ENCODE results near the gene TMEM132E.

Gene TMEM132E

DNA sequence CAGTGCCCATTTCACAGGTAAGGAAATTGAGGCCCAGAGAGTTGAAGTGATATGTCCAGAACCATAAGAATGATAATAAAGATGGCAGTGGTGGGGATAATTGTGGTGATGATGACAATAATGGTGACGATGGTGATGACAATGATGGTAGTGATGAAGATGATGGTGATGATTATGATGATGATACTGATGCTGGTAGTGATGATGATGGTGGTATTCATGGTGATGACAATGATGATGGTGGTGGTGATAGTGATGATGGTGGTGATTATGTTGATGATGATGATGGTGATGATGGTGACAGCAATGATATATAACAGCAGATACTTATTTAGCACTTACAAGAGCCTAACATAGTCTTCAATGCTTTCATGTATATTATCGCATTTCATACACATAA is 18.1 kb upstream of the TMEM132E start:
- TF ChIP-seq EZH2 (IDR thresholded peaks at IDR 0.05; ENCODE audit: borderline replicate concordance, low read length): no peak
- TF ChIP-seq, protein P1, sequence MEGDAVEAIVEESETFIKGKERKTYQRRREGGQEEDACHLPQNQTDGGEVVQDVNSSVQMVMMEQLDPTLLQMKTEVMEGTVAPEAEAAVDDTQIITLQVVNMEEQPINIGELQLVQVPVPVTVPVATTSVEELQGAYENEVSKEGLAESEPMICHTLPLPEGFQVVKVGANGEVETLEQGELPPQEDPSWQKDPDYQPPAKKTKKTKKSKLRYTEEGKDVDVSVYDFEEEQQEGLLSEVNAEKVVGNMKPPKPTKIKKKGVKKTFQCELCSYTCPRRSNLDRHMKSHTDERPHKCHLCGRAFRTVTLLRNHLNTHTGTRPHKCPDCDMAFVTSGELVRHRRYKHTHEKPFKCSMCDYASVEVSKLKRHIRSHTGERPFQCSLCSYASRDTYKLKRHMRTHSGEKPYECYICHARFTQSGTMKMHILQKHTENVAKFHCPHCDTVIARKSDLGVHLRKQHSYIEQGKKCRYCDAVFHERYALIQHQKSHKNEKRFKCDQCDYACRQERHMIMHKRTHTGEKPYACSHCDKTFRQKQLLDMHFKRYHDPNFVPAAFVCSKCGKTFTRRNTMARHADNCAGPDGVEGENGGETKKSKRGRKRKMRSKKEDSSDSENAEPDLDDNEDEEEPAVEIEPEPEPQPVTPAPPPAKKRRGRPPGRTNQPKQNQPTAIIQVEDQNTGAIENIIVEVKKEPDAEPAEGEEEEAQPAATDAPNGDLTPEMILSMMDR (IDR thresholded peaks at IDR 0.05; ENCODE audit: low read length): no peak
- Histone ChIP-seq H2AFZ (ENCODE audit: low read length) (no peak overlapping the region), H3K9me3 (ENCODE audit: low read length) (no peaks in the 10 kb centered on the region), H3K9ac (ENCODE audit: low read length) (no peak overlapping the region), H3F3A (ENCODE audit: insufficient read depth, low read length) (no peaks in the 10 kb centered on the region), H3K4me3 (ENCODE audit: low read depth, low read length, poor library complexity, severe bottlenecking) (no peak overlapping the region), H3K9me2 (ENCODE audit: low read depth, low read length) (no peaks in the 10 kb centered on the region), H4K20me1 (ENCODE audit: insufficient read depth, low read length) (no peaks in the 10 kb centered on the region), H3K36me3 (ENCODE audit: insufficient read depth, low read length) (no peaks in the 10 kb centered on the region), H3K27ac (ENCODE audit: low read depth, low read length, poor library complexity, severe bottlenecking) (no peak overlapping the region), H3K4me2 (ENCODE audit: low read length) (no peak overlapping the region), H3K79me2 (ENCODE audit: insufficient read depth, low read length) (no peaks in the 10 kb centered on the region), H3K4me1 (ENCODE audit: insufficient read depth, low read length, severe bottlenecking) (no peaks in the 10 kb centered on the region), H3K27me3 (ENCODE audit: insufficient read depth, low read length) (no peaks in the 10 kb centered on the region; the same call in 1 of the 2 replicates)

DNA sequence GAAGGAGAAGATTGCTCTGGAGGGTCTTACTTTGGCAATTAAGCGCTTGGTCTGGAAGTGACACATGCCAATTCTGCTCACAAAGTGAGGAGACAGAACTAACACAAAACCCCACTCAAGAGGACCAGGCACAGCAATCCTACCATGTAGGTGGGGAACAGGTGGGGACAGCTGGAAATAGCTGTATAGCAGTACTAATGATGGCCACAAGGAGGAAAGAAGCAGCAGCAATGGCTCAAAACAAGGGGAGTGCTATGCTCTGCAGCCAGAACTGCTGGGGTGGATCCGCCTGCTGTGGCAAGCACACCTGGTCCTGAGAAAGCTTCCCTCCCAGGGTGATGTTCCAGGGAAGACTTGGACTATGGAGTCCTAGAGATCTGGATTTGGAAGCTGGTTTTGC is 17.0 kb upstream of the TMEM132E start:
- Histone ChIP-seq H3K4me1 (ENCODE audit: insufficient read depth, low read length, severe bottlenecking) (no peaks in the 10 kb centered on the region), H3K4me3 (ENCODE audit: low read depth, low read length, poor library complexity, severe bottlenecking) (no peak overlapping the region), H4K20me1 (ENCODE audit: insufficient read depth, low read length) (no peaks in the 10 kb centered on the region), H3F3A (ENCODE audit: insufficient read depth, low read length) (no peaks in the 10 kb centered on the region), H3K9me3 (ENCODE audit: low read length) (no peaks in the 10 kb centered on the region), H3K9me2 (ENCODE audit: low read depth, low read length) (no peaks in the 10 kb centered on the region), H3K27me3 (ENCODE audit: insufficient read depth, low read length) (no peaks in the 10 kb centered on the region; the same call in 1 of the 2 replicates), H2AFZ (ENCODE audit: low read length) (no peak overlapping the region), H3K79me2 (ENCODE audit: insufficient read depth, low read length) (no peaks in the 10 kb centered on the region), H3K4me2 (ENCODE audit: low read length) (no peak overlapping the region), H3K27ac (ENCODE audit: low read depth, low read length, poor library complexity, severe bottlenecking) (no peak overlapping the region), H3K9ac (ENCODE audit: low read length) (no peak overlapping the region), H3K36me3 (ENCODE audit: insufficient read depth, low read length) (no peaks in the 10 kb centered on the region)
- TF ChIP-seq, protein P1 (IDR thresholded peaks at IDR 0.05; ENCODE audit: low read length): peak; percentile 31; the same call in 1 of the 2 replicates
- no peak for TF ChIP-seq EZH2 (IDR thresholded peaks at IDR 0.05; ENCODE audit: borderline replicate concordance, low read length)

DNA sequence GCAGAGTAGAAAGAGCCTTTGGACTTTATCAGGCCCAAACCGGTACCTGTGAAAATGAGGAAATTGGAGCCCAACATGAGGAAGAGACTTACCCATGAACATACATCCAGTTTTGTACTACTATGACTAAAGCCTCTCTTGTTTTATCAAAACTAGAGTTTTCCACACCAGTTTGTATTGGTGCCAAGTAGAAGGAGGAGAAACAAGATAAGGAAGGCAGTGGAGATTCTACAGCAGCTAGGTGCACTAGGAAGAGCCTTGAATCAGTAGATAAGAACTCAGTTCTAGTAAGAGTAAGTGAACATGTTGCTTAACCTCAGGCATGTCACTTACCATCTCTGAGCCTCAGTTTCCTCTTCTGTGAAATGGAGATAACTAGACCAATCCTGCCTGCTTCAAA is 13.7 kb upstream of the TMEM132E start:
- Histone ChIP-seq H3K9ac (ENCODE audit: low read length) (no peak overlapping the region), H3K4me1 (ENCODE audit: insufficient read depth, low read length, severe bottlenecking) (no peaks in the 10 kb centered on the region), H3K4me2 (ENCODE audit: low read length) (no peak overlapping the region), H3F3A (ENCODE audit: insufficient read depth, low read length) (no peaks in the 10 kb centered on the region), H3K27me3 (ENCODE audit: insufficient read depth, low read length) (no peaks in the 10 kb centered on the region; the same call in 1 of the 2 replicates), H4K20me1 (ENCODE audit: insufficient read depth, low read length) (no peaks in the 10 kb centered on the region), H3K9me2 (ENCODE audit: low read depth, low read length) (no peaks in the 10 kb centered on the region), H3K4me3 (ENCODE audit: low read depth, low read length, poor library complexity, severe bottlenecking) (no peak overlapping the region), H3K9me3 (ENCODE audit: low read length) (no peaks in the 10 kb centered on the region), H3K79me2 (ENCODE audit: insufficient read depth, low read length) (no peaks in the 10 kb centered on the region), H3K27ac (ENCODE audit: low read depth, low read length, poor library complexity, severe bottlenecking) (no peak overlapping the region), H3K36me3 (ENCODE audit: insufficient read depth, low read length) (no peaks in the 10 kb centered on the region), H2AFZ (ENCODE audit: low read length) (no peak overlapping the region)
- TF ChIP-seq EZH2 (IDR thresholded peaks at IDR 0.05; ENCODE audit: borderline replicate concordance, low read length): no peak
- TF ChIP-seq, protein P1 (IDR thresholded peaks at IDR 0.05; ENCODE audit: low read length): no peak
